Measurements from ENCODE around the gene LCP1. TPM values are rescaled to one million over a fixed set of nuclear protein-coding genes. Genes with fewer than 3 reads are reported as not detected.
A peak's percentile ranks its signal among the peaks of the same experiment; 100 is the strongest.

Gene LCP1
- total and polyA plus RNA-seq, 2 of the 13 experiments (the other 11 are each of a cell fraction or from before 2014, with no cell fraction given) = 1.6 TPM

GRCh38 chr13:46126552-46127357, 55.2 kb downstream of the LCP1 start (continued):
- TF ChIP-seq SATB2 (CRISPR knock-in tag; IDR thresholded peaks at IDR 0.05) = no peak
- no peak for TF ChIP-seq PRDM10 (CRISPR knock-in tag; IDR thresholded peaks at IDR 0.05; ENCODE audit: low read depth)
- no peak for TF ChIP-seq ZNF737 (CRISPR knock-in tag; IDR thresholded peaks at IDR 0.05; ENCODE audit: borderline replicate concordance)
- TF ChIP-seq FOSL1 (CRISPR knock-in tag; IDR thresholded peaks at IDR 0.05; ENCODE audit: borderline replicate concordance) = no peak
- TF ChIP-seq MTA3 (CRISPR knock-in tag; IDR thresholded peaks at IDR 0.05) = no peak
- TF ChIP-seq, protein P1, sequence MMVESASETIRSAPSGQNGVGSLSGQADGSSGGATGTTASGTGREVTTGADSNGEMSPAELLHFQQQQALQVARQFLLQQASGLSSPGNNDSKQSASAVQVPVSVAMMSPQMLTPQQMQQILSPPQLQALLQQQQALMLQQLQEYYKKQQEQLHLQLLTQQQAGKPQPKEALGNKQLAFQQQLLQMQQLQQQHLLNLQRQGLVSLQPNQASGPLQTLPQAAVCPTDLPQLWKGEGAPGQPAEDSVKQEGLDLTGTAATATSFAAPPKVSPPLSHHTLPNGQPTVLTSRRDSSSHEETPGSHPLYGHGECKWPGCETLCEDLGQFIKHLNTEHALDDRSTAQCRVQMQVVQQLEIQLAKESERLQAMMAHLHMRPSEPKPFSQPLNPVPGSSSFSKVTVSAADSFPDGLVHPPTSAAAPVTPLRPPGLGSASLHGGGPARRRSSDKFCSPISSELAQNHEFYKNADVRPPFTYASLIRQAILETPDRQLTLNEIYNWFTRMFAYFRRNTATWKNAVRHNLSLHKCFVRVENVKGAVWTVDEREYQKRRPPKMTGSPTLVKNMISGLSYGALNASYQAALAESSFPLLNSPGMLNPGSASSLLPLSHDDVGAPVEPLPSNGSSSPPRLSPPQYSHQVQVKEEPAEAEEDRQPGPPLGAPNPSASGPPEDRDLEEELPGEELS (CRISPR knock-in tag; IDR thresholded peaks at IDR 0.05) = no peak
- TF ChIP-seq RBFOX2 (IDR thresholded peaks at IDR 0.05; ENCODE audit: low read depth, low read length) = no peak
- TF ChIP-seq HOXA3 (CRISPR knock-in tag; IDR thresholded peaks at IDR 0.05) = no peak
- TF ChIP-seq GATAD1 (CRISPR knock-in tag; IDR thresholded peaks at IDR 0.05) = peak; percentile 33; the same call in 1 of the 2 replicates
- TF ChIP-seq MAFK (conservative IDR thresholded peaks at IDR 0.05 in 1 of 2, IDR thresholded peaks at IDR 0.05 in 1 of 2; ENCODE audit: low read length in 2 of 2) = no peak
- peak; percentile 62; the same call in 1 of the 2 replicates for TF ChIP-seq MEIS2 (CRISPR knock-in tag; IDR thresholded peaks at IDR 0.05)
- no peak for TF ChIP-seq NFRKB (IDR thresholded peaks at IDR 0.05)
- no peak for TF ChIP-seq ZNF562 (CRISPR knock-in tag; IDR thresholded peaks at IDR 0.05; ENCODE audit: borderline replicate concordance)
- TF ChIP-seq ZNF503 (CRISPR knock-in tag; IDR thresholded peaks at IDR 0.05) = no peak
- TF ChIP-seq CREBL2 (CRISPR knock-in tag; IDR thresholded peaks at IDR 0.05; ENCODE audit: borderline replicate concordance) = no peak
- no peak for TF ChIP-seq REXO4 (CRISPR knock-in tag; IDR thresholded peaks at IDR 0.05; ENCODE audit: borderline replicate concordance)
- TF ChIP-seq ZNF746 (CRISPR knock-in tag; IDR thresholded peaks at IDR 0.05) = no peak
- TF ChIP-seq ZFY (CRISPR knock-in tag; IDR thresholded peaks at IDR 0.05) = no peak
- no peak for TF ChIP-seq TCF12 (IDR thresholded peaks at IDR 0.05)
- TF ChIP-seq TCF12 (CRISPR knock-in tag; IDR thresholded peaks at IDR 0.05) = no peak
- TF ChIP-seq SMARCC2 (IDR thresholded peaks at IDR 0.05) = no peak
- TF ChIP-seq ZNF672 (CRISPR knock-in tag; IDR thresholded peaks at IDR 0.05) = no peak
- no peak for TF ChIP-seq ZNF34 (CRISPR knock-in tag; IDR thresholded peaks at IDR 0.05; ENCODE audit: borderline replicate concordance)
- no peak for TF ChIP-seq SIX4 (CRISPR knock-in tag; IDR thresholded peaks at IDR 0.05)
